ENCODE results near the gene QRICH2. TPM values are rescaled to one million over a fixed set of nuclear protein-coding genes. Genes with fewer than 3 reads are reported as not detected.

QRICH2 gene
- total and polyA plus RNA-seq, 11 donors = 1.0 to 2.7 (median 1.6) TPM

- no peak overlapping the region for H3K4me3 ChIP-seq
- no peaks in the 10 kb centered on the region for H3K27me3 ChIP-seq
- no peak for DNase-seq
- 93 to 97% (median 96%) methylated on average over 5 of the region's 5 CpGs for WGBS, 4 donors
- H3K4me1 ChIP-seq = peaks cover 0 to 15% (median 5%) of the 10 kb centered on the region in 12 donors
- intact Hi-C loops (cut with DNase I) = loop anchor here in 6 of 10 donors (5.0 kb wide), 3 partner anchors 175 to 285 kb away; no protein-coding TSS in a partner anchor
- no peak overlapping the region for H3K27ac ChIP-seq
- no peaks in the 10 kb centered on the region for H3K9me3 ChIP-seq
- H3K36me3 ChIP-seq = peaks cover 0 to 5% (median 0%) of the 10 kb centered on the region in 9 donors
- no peak for ATAC-seq
- no peak for TF ChIP-seq CTCF (IDR thresholded peaks at IDR 0.05)
- no peak for TF ChIP-seq POLR2A (IDR thresholded peaks at IDR 0.05)
Measured at GRCh38 chr17:76296889-76297288, 11.2 kb downstream of the QRICH2 start.

- ATAC-seq = peak; percentile 15 to 63 (median 49)
- WGBS, 4 donors = 30 to 44% (median 40%) methylated on average over 4 of the region's 4 CpGs
- H3K9me3 ChIP-seq = no peaks in the 10 kb centered on the region
- H3K27ac ChIP-seq = no peak overlapping the region
- no peaks in the 10 kb centered on the region for H3K27me3 ChIP-seq
- H3K36me3 ChIP-seq = peaks cover 0 to 10% (median 1%) of the 10 kb centered on the region in 9 donors
- peaks cover 0 to 15% (median 5%) of the 10 kb centered on the region in 12 donors for H3K4me1 ChIP-seq
- TF ChIP-seq CTCF (IDR thresholded peaks at IDR 0.05) = no peak
- TF ChIP-seq POLR2A (IDR thresholded peaks at IDR 0.05) = no peak
- intact Hi-C loops (cut with DNase I) = loop anchor here in 6 of 10 donors (5.0 kb wide), 3 partner anchors 174 to 284 kb away; no protein-coding TSS in a partner anchor
- H3K4me3 ChIP-seq = no peak overlapping the region
- no peak for DNase-seq
Measured at GRCh38 chr17:76296186-76296585, 11.9 kb downstream of the QRICH2 start.

DNA sequence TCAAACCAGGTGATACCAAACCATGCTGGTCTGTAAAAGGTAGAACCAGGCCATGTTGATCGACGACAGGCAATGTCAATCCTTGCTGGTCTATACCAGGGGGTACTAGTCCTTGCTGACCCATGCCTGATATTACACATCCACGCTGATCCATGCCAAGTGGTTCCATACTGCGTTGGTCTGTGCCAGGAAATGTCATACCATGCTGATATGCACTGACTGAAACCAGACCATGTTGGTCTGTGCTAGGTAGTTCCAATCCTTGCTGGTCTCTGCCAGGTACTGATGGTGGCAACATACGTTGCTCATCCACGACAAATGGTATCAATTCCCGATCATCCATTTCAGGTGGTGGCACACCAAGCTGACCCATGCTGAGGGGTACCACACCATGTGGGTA is 15.0 kb downstream of the QRICH2 start:
- H3K9me3 ChIP-seq = no peaks in the 10 kb centered on the region
- no peak overlapping the region for H3K4me3 ChIP-seq
- H3K36me3 ChIP-seq = peaks cover 0 to 11% (median 3%) of the 10 kb centered on the region in 9 donors
- 51 to 74% (median 63%) methylated on average over 7 of the region's 7 CpGs for WGBS, 4 donors
- intact Hi-C loops (cut with DNase I) = loop anchor here in 2 of 10 donors (5.0 kb wide), 1 partner anchor 281 kb away; no protein-coding TSS in a partner anchor
- no peaks in the 10 kb centered on the region for H3K27me3 ChIP-seq
- H3K4me1 ChIP-seq = peaks cover 0 to 15% (median 5%) of the 10 kb centered on the region in 12 donors
- TF ChIP-seq CTCF (IDR thresholded peaks at IDR 0.05) (no peak), POLR2A (IDR thresholded peaks at IDR 0.05) (no peak)
- DNase-seq = no peak
- H3K27ac ChIP-seq = no peak overlapping the region
- peak; percentile 67 to 87 (median 84) for ATAC-seq

- Histone ChIP-seq H3K27ac (no peak overlapping the region), H3K36me3 (peaks cover 0 to 11% (median 3%) of the 10 kb centered on the region in 9 donors), H3K4me3 (no peak overlapping the region), H3K9me3 (no peaks in the 10 kb centered on the region), H3K4me1 (peaks cover 0 to 15% (median 5%) of the 10 kb centered on the region in 12 donors), H3K27me3 (no peaks in the 10 kb centered on the region)
- DNase-seq (no peak), ATAC-seq (peak in 1 of 4 donors; percentile 19)
- TF ChIP-seq CTCF (IDR thresholded peaks at IDR 0.05) (no peak), POLR2A (IDR thresholded peaks at IDR 0.05) (no peak)
- 72 to 91% (median 78%) methylated on average over 1 to 4 of the region's 4 CpGs for WGBS, 4 donors
- intact Hi-C loops (cut with DNase I) = loop anchor here in 2 of 10 donors (5.0 kb wide), 1 partner anchor 280 kb away; no protein-coding TSS in a partner anchor
Measured at GRCh38 chr17:76292567-76292966, 15.5 kb downstream of the QRICH2 start.
